CD4-positive, alpha-beta memory T cell (primary cell): ENCODE data around the gene NCOA6. TPM values are rescaled to one million over a fixed set of nuclear protein-coding genes. Genes with fewer than 3 reads are reported as not detected.

Experiments
- CTCF ChIA-PET: fragments of 350-600 bp; sonication (Branson Sonifier 250); formaldehyde crosslinking; loops from one replicate; lab custom pipeline; 2021; ENCODE audit warnings: inconsistent platforms; ENCODE audit not compliant: partially characterized antibody; lab: Charles Lee
- POLR2A ChIA-PET: fragments of 350-600 bp; sonication (Branson Sonifier 250); formaldehyde crosslinking; loops from one replicate; lab custom pipeline; 2021; ENCODE audit not compliant: partially characterized antibody; lab: Charles Lee
- DNase-seq, 5 donors: peaks; one replicate each; pipeline versions ENCODE4 v3.0.0 to v3.0.0-alpha.2; 2020 to 2022; ENCODE audit warnings: mixed read lengths in 1 of 5
- H3K27ac ChIP-seq: one replicate; pipeline ENCODE4 v1.7.0; 2013; ENCODE audit warnings: low read depth, low read length
- H3K27me3 ChIP-seq: 2 replicates; pipeline ENCODE4 v1.7.0; 2013; ENCODE audit warnings: mild to moderate bottlenecking, low read length, moderate library complexity; ENCODE audit not compliant: insufficient read depth
- H3K36me3 ChIP-seq: 2 replicates; pipeline ENCODE4 v1.7.0; 2013; ENCODE audit warnings: mild to moderate bottlenecking, low read length, moderate library complexity; ENCODE audit not compliant: insufficient read depth
- H3K4me1 ChIP-seq: 2 replicates; pipeline ENCODE4 v1.7.0; 2013; ENCODE audit warnings: mild to moderate bottlenecking, low read length, moderate library complexity; ENCODE audit not compliant: insufficient read depth
- H3K4me3 ChIP-seq, 2 donors: one replicate each; pipeline ENCODE4 v1.7.0; 2013; ENCODE audit warnings: low read length in 2 of 2, mild to moderate bottlenecking in 1 of 2
- H3K9me3 ChIP-seq, 2 donors: one replicate each; pipeline ENCODE4 v1.7.0; 2013; ENCODE audit warnings: low read length in 2 of 2, control low read depth in 1 of 2; ENCODE audit not compliant: control insufficient read depth in 1 of 2
- H3K27ac Mint-ChIP-seq, 7 donors: one replicate each; pipeline ENCODE4 v1.8.0; 2020 to 2021; ENCODE audit warnings: mixed read lengths in 7 of 7, mild to moderate bottlenecking in 6 of 7, inconsistent platforms in 3 of 7, moderate library complexity in 3 of 7
- H3K27me3 Mint-ChIP-seq, 2 donors: one replicate each; pipeline ENCODE4 v1.8.0; 2020 to 2021; ENCODE audit warnings: mixed read lengths in 2 of 2
- H3K36me3 Mint-ChIP-seq, 2 donors: one replicate each; pipeline ENCODE4 v1.8.0; 2020 to 2021; ENCODE audit warnings: mixed read lengths in 2 of 2, inconsistent platforms in 1 of 2, mild to moderate bottlenecking in 1 of 2
- H3K4me1 Mint-ChIP-seq, 4 donors: one replicate each; pipeline ENCODE4 v1.8.0; 2020 to 2021; ENCODE audit warnings: mixed read lengths in 4 of 4, mild to moderate bottlenecking in 1 of 4
- H3K4me3 Mint-ChIP-seq, 8 donors: one replicate each; pipeline ENCODE4 v1.8.0; 2020 to 2021; ENCODE audit warnings: mixed read lengths in 8 of 8, mild to moderate bottlenecking in 7 of 8, moderate library complexity in 6 of 8, inconsistent platforms in 3 of 8
- H3K9me3 Mint-ChIP-seq, 8 donors: one replicate each; pipeline ENCODE4 v1.8.0; 2020 to 2021; ENCODE audit warnings: mixed read lengths in 8 of 8, mild to moderate bottlenecking in 5 of 8, inconsistent platforms in 3 of 8, moderate library complexity in 1 of 8
- intact Hi-C: fragments of 100-400 bp; cut with micrococcal nuclease; formaldehyde crosslinking; loops from one replicate; pipeline ENCODE4 v1.15.1; 2023
- polyA plus RNA-seq, 2 donors: library from polyadenylated mRNA; unstranded; fragments of 300-500 nt; fragmentation: Illumina TruSeq; gene quantifications; one replicate each; pipeline ENCODE4 v1.2.3, GENCODE V29; 2021
- total RNA-seq, 2 experiments: library from RNA; stranded (reverse); gene quantifications; one replicate each; pipeline ENCODE4 v1.2.3, GENCODE V29; 2021

The NCOA6 gene
- total and polyA plus RNA-seq, 4 experiments from 2014 or later = 0.60 to 29.9 (median 21.2) TPM

- Mint-ChIP-seq H3K27ac (peak overlapping the region in 4 of 7 donors; percentile 23 to 94 (median 48)), H3K27me3 (no peaks in the 10 kb centered on the region), H3K36me3 (peaks cover 12 to 17% of the 10 kb centered on the region in 2 donors), H3K4me3 (peak overlapping the region in 2 of 8 donors; percentile 36 to 70), H3K4me1 (peaks cover 10 to 26% (median 12%) of the 10 kb centered on the region in 4 donors), H3K9me3 (peaks cover 0 to 3% (median 0%) of the 10 kb centered on the region in 8 donors)
- DNase-seq = no peak
- ChIA-PET POLR2A (no interaction called here), CTCF (interaction anchor here (1.3 to 1.9 kb wide), 2 partner anchors 149 to 399 kb away, joined by 4 read pairs; no protein-coding TSS in a partner anchor)
- H3K9me3 ChIP-seq = no peaks in the 10 kb centered on the region
- no peaks in the 10 kb centered on the region for H3K27me3 ChIP-seq
- peaks cover 17% of the 10 kb centered on the region for H3K4me1 ChIP-seq
- H3K36me3 ChIP-seq = no peaks in the 10 kb centered on the region
- H3K27ac ChIP-seq = no peak overlapping the region
- H3K4me3 ChIP-seq = no peak overlapping the region
- intact Hi-C loops = no loop called here
Observed at GRCh38 chr20:34711813-34712430, 113.5 kb downstream of the NCOA6 start.

- intact Hi-C loops = no loop called here
- Histone ChIP-seq H3K4me3 (no peak overlapping the region), H3K9me3 (no peaks in the 10 kb centered on the region), H3K4me1 (peaks cover 17% of the 10 kb centered on the region), H3K36me3 (no peaks in the 10 kb centered on the region), H3K27me3 (no peaks in the 10 kb centered on the region), H3K27ac (no peak overlapping the region)
- Mint-ChIP-seq H3K4me3 (peak overlapping the region; percentile 78 to 91 (median 88)), H3K36me3 (peaks cover 12 to 17% of the 10 kb centered on the region in 2 donors), H3K4me1 (peaks cover 10 to 34% (median 12%) of the 10 kb centered on the region in 4 donors), H3K9me3 (peaks cover 0 to 3% (median 0%) of the 10 kb centered on the region in 8 donors), H3K27me3 (no peaks in the 10 kb centered on the region), H3K27ac (peak overlapping the region in 6 of 7 donors; percentile 69 to 94 (median 90))
- ChIA-PET POLR2A (interaction anchor here (0.5 kb wide), 1 partner anchor 169 kb away, joined by 4 read pairs; no protein-coding TSS in a partner anchor), CTCF (interaction anchor here (1.3 to 8.8 kb wide), 4 partner anchors 59 to 398 kb away, joined by 4 to 148 read pairs (median 4); no protein-coding TSS in a partner anchor)
- peak in 1 of 5 donors; percentile 34 for DNase-seq
Observed at GRCh38 chr20:34710861-34711574, 114.4 kb downstream of the NCOA6 start.

GRCh38 chr20:34710568-34710839 lies 114.9 kb downstream of the NCOA6 start:
- Mint-ChIP-seq H3K27ac (peak overlapping the region; percentile 69 to 94 (median 93)), H3K27me3 (no peaks in the 10 kb centered on the region), H3K4me3 (peak overlapping the region; percentile 78 to 91 (median 88)), H3K4me1 (peaks cover 10 to 38% (median 12%) of the 10 kb centered on the region in 4 donors), H3K9me3 (peaks cover 0 to 3% (median 0%) of the 10 kb centered on the region in 8 donors), H3K36me3 (peaks cover 12 to 17% of the 10 kb centered on the region in 2 donors)
- H3K36me3 ChIP-seq = no peaks in the 10 kb centered on the region
- intact Hi-C loops = no loop called here
- CTCF ChIA-PET = interaction anchor here (1.9 to 8.8 kb wide), 3 partner anchors 59 to 170 kb away, joined by 4 to 148 read pairs (median 5); no protein-coding TSS in a partner anchor
- peaks cover 17% of the 10 kb centered on the region for H3K4me1 ChIP-seq
- H3K27ac ChIP-seq = no peak overlapping the region
- H3K9me3 ChIP-seq = no peaks in the 10 kb centered on the region
- DNase-seq = no peak
- H3K27me3 ChIP-seq = no peaks in the 10 kb centered on the region
- H3K4me3 ChIP-seq = no peak overlapping the region
- POLR2A ChIA-PET = interaction anchor here (0.5 kb wide), 1 partner anchor 168 kb away, joined by 4 read pairs; no protein-coding TSS in a partner anchor

- Histone ChIP-seq H3K4me1 (peaks cover 20% of the 10 kb centered on the region), H3K4me3 (peak overlapping the region; percentile 69 to 79), H3K9me3 (no peaks in the 10 kb centered on the region), H3K36me3 (no peaks in the 10 kb centered on the region), H3K27ac (peak overlapping the region; percentile 84), H3K27me3 (no peaks in the 10 kb centered on the region)
- CTCF ChIA-PET = interaction anchor here (1.9 to 8.8 kb wide), 2 partner anchors 60 to 169 kb away, joined by 5 to 148 read pairs; no protein-coding TSS in a partner anchor
- Mint-ChIP-seq H3K36me3 (peaks cover 8 to 12% of the 10 kb centered on the region in 2 donors), H3K27ac (peak overlapping the region; percentile 88 to 95 (median 94)), H3K4me3 (peak overlapping the region; percentile 87 to 92 (median 89)), H3K9me3 (peaks cover 0 to 3% (median 0%) of the 10 kb centered on the region in 8 donors), H3K4me1 (peaks cover 10 to 43% (median 13%) of the 10 kb centered on the region in 4 donors), H3K27me3 (no peaks in the 10 kb centered on the region)
- intact Hi-C loops = loop anchor here (1.0 kb wide), 4 partner anchors 33 to 407 kb away; partner anchors contain the start of genes AHCY and PIGU
- POLR2A ChIA-PET = no interaction called here
- DNase-seq = no peak
Observed at GRCh38 chr20:34709831-34710567, 115.5 kb downstream of the NCOA6 start.

GRCh38 chr20:34709044-34709830 lies 116.2 kb downstream of the NCOA6 start:
- H3K9me3 ChIP-seq = no peaks in the 10 kb centered on the region
- H3K36me3 Mint-ChIP-seq = peaks cover 6 to 7% of the 10 kb centered on the region in 2 donors
- H3K36me3 ChIP-seq = no peaks in the 10 kb centered on the region
- peaks cover 25% of the 10 kb centered on the region for H3K4me1 ChIP-seq
- no peaks in the 10 kb centered on the region for H3K27me3 Mint-ChIP-seq
- peaks cover 12 to 50% (median 16%) of the 10 kb centered on the region in 4 donors for H3K4me1 Mint-ChIP-seq
- peaks cover 0 to 3% (median 0%) of the 10 kb centered on the region in 8 donors for H3K9me3 Mint-ChIP-seq
- H3K4me3 ChIP-seq = peak overlapping the region; percentile 69 to 79
- DNase-seq = peak; percentile 82 to 91 (median 82)
- peak overlapping the region; percentile 83 to 92 (median 87) for H3K4me3 Mint-ChIP-seq
- peak overlapping the region; percentile 84 for H3K27ac ChIP-seq
- no peaks in the 10 kb centered on the region for H3K27me3 ChIP-seq
- ChIA-PET POLR2A (interaction anchor here (0.8 to 1.6 kb wide), 2 partner anchors 32 to 173 kb away, joined by 4 read pairs; partner anchors contain the start of gene PIGU), CTCF (interaction anchor here (0.6 to 8.8 kb wide), 6 partner anchors 31 to 396 kb away, joined by 3 to 148 read pairs (median 6); partner anchors contain the start of genes DYNLRB1 and ITCH)
- peak overlapping the region; percentile 88 to 95 (median 92) for H3K27ac Mint-ChIP-seq
- intact Hi-C loops = loop anchor here (1.0 kb wide), 4 partner anchors 32 to 406 kb away; partner anchors contain the start of genes AHCY and PIGU

GRCh38 chr20:34708621-34709043 lies 116.8 kb downstream of the NCOA6 start:
- peaks cover 0 to 5% (median 0%) of the 10 kb centered on the region in 8 donors for H3K9me3 Mint-ChIP-seq
- H3K27me3 ChIP-seq = no peaks in the 10 kb centered on the region
- H3K27me3 Mint-ChIP-seq = no peaks in the 10 kb centered on the region
- H3K4me3 ChIP-seq = peak overlapping the region in 1 of 2 donors; percentile 79
- intact Hi-C loops = loop anchor here (1.0 kb wide), 6 partner anchors 31 to 405 kb away; partner anchors contain the start of genes AHCY, MAP1LC3A and PIGU
- H3K9me3 ChIP-seq = no peaks in the 10 kb centered on the region
- peak overlapping the region; percentile 84 for H3K27ac ChIP-seq
- peaks cover 13 to 54% (median 18%) of the 10 kb centered on the region in 4 donors for H3K4me1 Mint-ChIP-seq
- ChIA-PET POLR2A (interaction anchor here (1.6 kb wide), 1 partner anchor 172 kb away, joined by 4 read pairs; no protein-coding TSS in a partner anchor), CTCF (interaction anchor here (0.7 to 8.8 kb wide), 21 partner anchors 9 to 396 kb away, joined by 3 to 148 read pairs (median 5); partner anchors contain the start of genes DYNLRB1 and ITCH)
- H3K36me3 Mint-ChIP-seq = peaks cover 5 to 9% of the 10 kb centered on the region in 2 donors
- peak; percentile 47 to 65 (median 48) for DNase-seq
- peaks cover 25% of the 10 kb centered on the region for H3K4me1 ChIP-seq
- no peaks in the 10 kb centered on the region for H3K36me3 ChIP-seq
- peak overlapping the region; percentile 87 to 95 (median 92) for H3K27ac Mint-ChIP-seq
- H3K4me3 Mint-ChIP-seq = peak overlapping the region; percentile 62 to 92 (median 86)
